HUDEP-2 (cell line): ENCODE results near the gene SLC7A6.

ENCODE experiments used
- DNase-seq, 76 experiments: peaks; one replicate each; lab custom pipeline; 2025; ENCODE audit not compliant: unreplicated experiment in 76 of 76; lab: John Stamatoyannopoulos, UW

Gene SLC7A6

GRCh38 chr16:68338326-68339119 is 74.2 kb downstream of the SLC7A6 start:
- no peak for DNase-seq

- DNase-seq, result no peak
Measured at GRCh38 chr16:68339214-68339613, 74.9 kb downstream of the SLC7A6 start.

DNA sequence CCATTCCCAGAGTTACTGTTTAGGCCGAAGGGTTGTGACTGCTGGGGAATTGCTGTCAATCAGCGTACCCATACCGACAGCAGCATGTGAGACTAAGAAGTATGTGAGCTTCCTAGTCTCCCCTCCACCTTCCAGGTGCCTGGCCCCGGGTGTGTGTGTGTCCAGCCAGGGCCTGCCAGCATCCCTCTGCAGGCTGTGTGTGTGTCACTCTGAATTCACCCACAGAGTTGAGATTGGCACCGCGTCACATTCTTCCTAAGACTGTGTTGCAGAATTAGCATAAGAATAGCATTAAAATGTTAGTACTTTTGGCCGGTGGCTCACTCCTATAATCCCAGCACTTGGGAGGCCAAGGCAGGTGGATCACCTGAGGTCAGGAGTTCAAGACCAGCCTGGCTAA is 78.3 kb downstream of the SLC7A6 start:
- DNase-seq, result no peak

DNA sequence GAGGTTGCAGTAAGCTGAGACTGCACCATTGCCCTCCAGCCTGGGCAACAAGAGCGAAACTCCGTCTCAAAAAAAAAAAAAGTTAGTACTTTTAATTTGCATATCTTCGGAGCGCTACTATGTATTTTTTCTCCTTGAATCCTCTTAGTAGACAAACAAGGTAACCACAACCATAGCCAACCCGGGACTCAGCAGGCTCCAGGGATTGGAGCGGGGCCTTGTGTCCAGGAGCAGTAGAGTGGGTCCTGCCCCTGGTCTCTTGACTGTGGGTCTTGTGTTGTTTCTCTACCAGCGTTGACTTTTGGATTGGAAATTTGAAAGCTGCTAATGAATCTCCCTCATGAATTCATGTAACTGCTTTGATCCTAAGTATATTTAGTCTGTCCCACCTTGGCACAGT is 78.8 kb downstream of the SLC7A6 start:
- no peak for DNase-seq

GRCh38 chr16:68344252-68344651 is 79.9 kb downstream of the SLC7A6 start:
- no peak for DNase-seq

DNA sequence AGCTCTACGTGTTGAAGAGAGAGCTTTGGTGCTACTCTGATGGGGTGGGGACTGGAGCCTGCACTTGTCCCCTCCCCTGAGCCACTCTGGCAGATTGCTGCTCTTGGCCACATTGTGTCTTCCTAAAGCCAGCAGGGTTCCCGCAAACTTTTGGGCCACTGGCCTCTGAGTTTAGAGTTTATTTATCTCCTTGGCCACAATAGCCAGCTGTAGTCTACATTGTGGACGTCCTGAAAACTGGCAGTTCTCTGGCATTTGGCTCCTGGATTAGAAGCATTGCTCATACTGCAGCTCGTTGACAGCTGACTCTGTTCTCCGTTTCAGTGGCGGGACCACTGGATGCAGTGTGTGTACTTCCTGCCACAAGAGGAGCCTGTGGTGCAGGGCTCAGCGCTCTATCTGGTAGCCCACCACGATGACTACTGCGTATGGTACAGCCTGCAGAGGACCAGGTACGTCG is 81.1 kb downstream of the SLC7A6 start:
- no peak for DNase-seq

GRCh38 chr16:68345958-68346635 is 81.8 kb downstream of the SLC7A6 start:
- no peak for DNase-seq

DNA sequence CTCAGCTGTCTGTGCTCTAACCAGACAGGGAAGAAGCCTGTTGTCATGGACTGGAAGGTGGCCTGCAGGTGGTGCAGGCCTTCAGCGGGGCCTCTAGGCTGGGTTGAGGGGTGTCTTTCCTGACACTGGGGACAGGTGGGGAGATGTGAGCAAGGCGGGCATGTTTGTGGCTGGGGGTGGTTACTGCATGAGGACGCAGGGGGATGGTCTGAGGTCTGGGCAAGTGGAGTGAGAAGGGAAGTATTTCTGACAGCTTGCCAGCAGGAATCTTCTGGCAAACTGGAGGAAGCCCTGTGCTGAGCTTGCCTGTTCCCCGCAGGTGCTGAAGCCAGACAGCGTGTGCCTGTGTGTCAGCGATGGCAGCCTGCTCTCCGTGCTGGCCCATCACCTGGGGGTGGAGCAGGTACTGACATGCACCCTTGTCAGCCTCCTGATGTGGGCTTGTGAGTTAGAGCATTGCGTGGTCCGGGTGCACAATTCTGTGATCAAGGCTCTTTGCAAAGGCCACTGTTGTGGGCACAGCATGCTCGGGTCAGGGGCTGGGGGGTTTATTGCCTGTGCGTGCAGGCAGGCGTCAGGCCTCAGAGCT is 82.7 kb downstream of the SLC7A6 start:
- DNase-seq, result no peak

DNA sequence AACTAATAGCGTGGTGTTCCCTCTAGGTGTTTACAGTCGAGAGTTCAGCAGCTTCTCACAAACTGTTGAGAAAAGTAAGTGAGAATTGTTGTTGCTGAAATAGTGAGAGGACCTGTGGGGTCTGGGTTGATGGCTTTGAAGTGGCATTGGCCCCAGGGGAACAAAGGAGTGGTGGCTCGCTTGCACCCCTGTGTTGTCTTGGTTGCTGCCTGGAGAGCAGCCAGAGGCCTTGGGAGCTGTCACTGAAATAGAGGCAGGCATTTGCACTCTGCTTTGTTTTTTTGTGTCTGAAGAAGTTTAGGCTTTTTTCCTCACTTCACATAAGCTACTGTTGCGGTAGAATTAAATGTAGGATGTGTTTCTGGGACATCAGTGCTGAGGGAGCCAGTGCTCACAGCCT is 83.3 kb downstream of the SLC7A6 start:
- DNase-seq, result no peak

GRCh38 chr16:68348639-68349445 is 84.5 kb downstream of the SLC7A6 start:
- no peak for DNase-seq

- no peak for DNase-seq
Measured at GRCh38 chr16:68349838-68350410, 85.6 kb downstream of the SLC7A6 start.

- DNase-seq, result no peak
Measured at GRCh38 chr16:68350813-68351350, 86.6 kb downstream of the SLC7A6 start.
